Loucy (cell line): ENCODE results near the gene SCARF2.

Experiments
- EZH2phosphoT487 ChIP-seq: fragments of 200-600 bp; IDR thresholded peaks from 2 replicates; pipeline ENCODE4 v1.6.1; 2018; ENCODE audit warnings: antibody characterized with exemption, mild to moderate bottlenecking, moderate library complexity, borderline replicate concordance
- TF ChIP-seq, protein P1 (sequence below): fragments of 200-600 bp; sonication (generic); conservative IDR thresholded peaks from 2 replicates; pipeline ENCODE4 v1.5.1; 2014; ENCODE audit warnings: mild to moderate bottlenecking, antibody characterized with exemption, low read length

DNA sequence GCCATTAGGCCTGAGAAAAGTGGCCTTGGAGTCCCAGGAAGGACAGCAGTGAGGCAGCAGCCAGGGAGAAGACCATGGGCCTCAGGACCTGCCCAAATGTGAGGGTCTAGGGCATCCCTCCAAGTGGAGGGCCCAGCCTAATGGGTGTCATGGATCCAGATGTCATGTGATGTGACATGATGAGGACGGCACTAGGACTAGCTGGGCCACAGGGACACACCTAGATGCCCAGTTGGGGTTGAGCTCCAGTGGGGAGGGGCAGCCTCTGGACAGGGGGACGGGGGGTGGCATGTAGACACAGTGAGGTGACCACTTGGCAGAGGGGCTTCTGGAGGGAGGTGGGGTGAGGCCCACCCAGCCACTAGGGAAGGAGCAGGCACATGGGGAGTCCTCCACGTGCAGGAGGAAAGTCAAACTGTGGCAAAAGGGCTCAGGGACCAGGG, 5.4 kb downstream of the SCARF2 start:
- TF ChIP-seq, protein P1, sequence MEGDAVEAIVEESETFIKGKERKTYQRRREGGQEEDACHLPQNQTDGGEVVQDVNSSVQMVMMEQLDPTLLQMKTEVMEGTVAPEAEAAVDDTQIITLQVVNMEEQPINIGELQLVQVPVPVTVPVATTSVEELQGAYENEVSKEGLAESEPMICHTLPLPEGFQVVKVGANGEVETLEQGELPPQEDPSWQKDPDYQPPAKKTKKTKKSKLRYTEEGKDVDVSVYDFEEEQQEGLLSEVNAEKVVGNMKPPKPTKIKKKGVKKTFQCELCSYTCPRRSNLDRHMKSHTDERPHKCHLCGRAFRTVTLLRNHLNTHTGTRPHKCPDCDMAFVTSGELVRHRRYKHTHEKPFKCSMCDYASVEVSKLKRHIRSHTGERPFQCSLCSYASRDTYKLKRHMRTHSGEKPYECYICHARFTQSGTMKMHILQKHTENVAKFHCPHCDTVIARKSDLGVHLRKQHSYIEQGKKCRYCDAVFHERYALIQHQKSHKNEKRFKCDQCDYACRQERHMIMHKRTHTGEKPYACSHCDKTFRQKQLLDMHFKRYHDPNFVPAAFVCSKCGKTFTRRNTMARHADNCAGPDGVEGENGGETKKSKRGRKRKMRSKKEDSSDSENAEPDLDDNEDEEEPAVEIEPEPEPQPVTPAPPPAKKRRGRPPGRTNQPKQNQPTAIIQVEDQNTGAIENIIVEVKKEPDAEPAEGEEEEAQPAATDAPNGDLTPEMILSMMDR, result no peak
- no peak for TF ChIP-seq EZH2phosphoT487
